Left forelimb (tissue), 1 donor: Measurements from ENCODE around the gene IFNA17.
"Not testable (repeated sequence)": the region's sequence is repeated elsewhere in the genome, so short reads cannot be mapped to it uniquely, and the experiment has no call there.

Source experiments
- DNase-seq: peaks from one replicate; pipeline ENCODE4 v3.0.0-alpha.2; 2018; ENCODE audit warnings: low spot score

The IFNA17 gene

DNA sequence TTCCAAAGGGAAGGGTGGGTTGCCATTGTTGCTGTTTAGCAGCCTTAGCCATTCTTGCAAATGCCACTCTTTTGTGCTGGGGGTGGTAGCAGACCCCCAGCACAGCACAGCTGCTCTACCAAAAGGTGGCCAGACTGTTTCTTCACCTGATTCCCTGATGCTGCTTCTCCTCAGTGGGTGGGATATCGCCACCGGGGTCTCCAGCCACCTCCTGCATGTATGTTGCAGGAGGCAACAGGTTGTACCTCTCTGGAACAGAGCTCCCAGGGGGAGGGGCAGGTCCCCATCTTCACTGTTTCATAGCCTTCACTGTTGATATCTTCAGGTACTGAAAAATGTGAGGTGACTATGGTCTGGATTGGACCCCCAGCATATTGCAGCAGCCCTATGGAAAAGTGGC lies 17.2 kb downstream of the IFNA17 start:
- DNase-seq = not testable (repeated sequence)

DNA sequence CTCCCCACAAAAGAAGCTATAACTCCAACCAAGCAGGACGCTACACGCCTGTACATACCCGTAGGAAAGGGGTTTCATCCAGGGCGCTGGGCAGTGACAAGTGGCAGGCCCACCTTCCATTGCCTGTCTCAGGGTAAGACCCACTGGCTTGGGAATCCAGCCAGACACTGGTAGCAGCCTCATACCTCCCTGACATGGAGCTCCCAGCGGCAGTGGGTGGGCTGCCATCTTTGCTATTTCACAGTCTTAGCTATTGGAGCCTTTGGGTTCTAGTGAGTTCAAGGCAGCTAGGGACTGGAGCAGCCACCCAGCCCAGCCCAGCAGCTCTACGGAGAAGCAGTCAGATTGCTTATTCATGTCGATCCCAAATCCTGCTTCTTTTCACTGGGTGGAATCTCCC lies 17.7 kb downstream of the IFNA17 start:
- DNase-seq = no peak

DNA sequence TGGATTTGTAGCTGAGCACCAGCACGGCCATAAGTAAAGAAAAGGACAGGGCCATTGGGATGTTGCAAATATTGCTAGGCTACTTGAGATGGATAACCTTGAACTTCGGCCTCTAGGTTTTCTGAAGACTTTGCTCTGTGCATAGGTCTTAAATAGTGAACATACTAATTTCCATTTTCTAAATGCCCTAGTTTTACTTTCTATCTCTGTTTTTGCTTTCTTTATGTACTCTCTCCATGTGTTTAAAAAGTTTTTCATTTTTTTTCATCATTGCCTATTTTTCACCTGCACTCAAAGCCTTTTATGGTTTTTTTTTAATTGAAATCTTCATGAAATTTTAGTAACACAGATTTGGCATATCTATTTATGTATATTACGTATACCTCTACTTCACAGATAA lies 21.0 kb downstream of the IFNA17 start, which contains the start of gene IFNA10:
Gene IFNA10, minus strand, starts transcription at position 101 of the 400 bp plus-strand sequence. Its CDS starts 46 bp downstream, at position 55.
- not testable (repeated sequence) for DNase-seq

DNA sequence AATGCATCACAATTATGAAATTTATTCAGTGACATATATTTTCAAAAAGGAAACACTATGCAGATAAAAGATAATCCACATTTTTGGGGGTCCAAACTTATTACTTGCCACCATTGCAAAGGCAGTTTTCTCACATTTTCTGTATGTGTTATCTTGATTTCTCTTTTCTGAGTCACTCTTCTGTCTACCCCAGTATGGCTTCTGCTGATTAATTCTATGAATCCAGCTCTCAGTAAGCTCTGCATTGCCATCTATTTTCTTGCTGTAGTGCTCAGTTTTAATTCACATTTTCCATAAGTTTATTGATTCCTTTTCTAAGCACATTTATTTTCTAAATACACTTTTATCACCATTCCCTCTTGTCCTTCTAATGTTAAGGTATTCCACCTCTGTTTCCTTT lies 22.8 kb downstream of the IFNA17 start:
- no peak for DNase-seq

DNA sequence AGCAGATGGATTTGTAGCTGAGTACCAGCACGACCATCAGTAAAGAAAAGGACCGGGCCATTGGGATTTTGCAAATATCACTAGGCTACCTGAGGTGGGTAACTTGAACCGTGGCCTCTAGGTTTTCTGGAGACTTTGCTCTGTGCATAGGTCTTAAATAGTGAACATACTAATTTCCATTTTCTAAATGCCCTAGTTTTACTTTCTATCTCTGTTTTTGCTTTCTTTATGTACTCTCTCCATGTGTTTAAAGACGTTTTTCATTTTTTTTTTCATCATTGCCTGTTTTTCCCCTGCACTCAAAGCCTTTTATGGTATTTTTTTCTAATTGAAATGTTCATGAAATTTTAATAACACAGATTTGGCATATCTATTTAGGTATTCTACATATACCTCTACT lies 25.9 kb downstream of the IFNA17 start, which contains the start of gene IFNA7:
Gene IFNA7, minus strand, starts transcription at position 101 of the 400 bp plus-strand sequence. Its CDS starts 40 bp downstream, at position 61.
- DNase-seq = not testable (repeated sequence)

DNA sequence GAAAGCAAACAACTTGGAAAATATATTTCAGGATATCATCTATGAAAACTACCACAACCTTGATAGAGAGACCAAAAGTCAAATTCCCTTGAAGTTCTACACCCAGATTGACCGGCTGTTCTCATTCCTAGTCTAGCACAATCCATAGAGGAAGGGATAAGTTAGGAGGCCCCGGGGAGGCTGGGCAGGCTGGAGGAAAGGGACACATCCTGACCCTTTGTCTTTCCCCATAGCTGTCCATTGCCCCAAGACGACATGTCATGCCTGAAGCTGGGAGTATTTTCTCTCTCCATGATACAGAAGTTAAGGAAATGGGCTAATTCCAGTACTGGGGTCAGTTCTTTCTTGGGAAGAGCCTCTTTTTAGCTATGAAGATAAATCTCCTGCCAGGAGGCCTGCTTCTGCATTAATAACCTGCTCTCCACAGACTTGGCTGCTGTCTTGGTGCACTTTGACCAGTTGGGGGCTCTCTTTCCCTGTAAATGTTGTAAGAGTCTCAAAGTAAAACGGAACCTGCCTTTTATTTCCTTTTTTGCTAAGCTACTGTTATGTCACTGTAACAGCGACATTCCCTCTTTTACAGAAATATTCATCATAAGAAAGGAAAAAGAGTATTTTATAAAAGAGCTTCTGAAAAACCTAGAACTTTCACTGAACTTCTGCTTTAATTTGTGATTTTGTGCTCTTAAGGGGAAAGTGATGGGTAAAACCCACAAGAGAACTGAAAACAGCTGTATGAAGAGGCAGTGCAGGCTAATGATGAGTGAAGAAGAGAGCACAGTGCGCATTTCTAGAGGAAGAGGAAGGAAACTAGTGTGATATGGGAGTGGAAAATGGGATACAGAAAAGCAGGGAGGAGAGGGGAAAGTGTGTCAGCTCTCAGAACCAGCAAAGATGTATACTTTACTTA lies 32.9 kb downstream of the IFNA17 start:
- not testable (repeated sequence) for DNase-seq

DNA sequence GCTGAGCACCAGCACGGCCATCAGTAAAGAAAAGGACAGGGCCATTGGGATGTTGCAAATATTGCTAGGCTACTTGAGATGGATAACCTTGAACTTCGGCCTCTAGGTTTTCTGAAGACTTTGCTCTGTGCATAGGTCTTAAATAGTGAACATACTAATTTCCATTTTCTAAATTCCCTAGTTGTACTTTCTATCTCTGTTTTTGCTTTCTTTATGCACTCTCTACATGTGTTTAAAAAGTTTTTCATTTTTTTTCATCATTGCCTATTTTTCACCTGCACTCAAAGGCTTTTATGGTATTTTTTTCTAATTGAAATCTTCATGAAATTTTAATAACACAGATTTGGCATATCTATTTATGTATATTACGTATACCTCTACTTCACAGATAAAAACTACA lies 40.5 kb downstream of the IFNA17 start, which contains the start of gene IFNA4:
Gene IFNA4, minus strand, starts transcription at position 101 of the 400 bp plus-strand sequence. Its CDS starts 56 bp downstream, at position 45.
- not testable (repeated sequence) for DNase-seq

DNA sequence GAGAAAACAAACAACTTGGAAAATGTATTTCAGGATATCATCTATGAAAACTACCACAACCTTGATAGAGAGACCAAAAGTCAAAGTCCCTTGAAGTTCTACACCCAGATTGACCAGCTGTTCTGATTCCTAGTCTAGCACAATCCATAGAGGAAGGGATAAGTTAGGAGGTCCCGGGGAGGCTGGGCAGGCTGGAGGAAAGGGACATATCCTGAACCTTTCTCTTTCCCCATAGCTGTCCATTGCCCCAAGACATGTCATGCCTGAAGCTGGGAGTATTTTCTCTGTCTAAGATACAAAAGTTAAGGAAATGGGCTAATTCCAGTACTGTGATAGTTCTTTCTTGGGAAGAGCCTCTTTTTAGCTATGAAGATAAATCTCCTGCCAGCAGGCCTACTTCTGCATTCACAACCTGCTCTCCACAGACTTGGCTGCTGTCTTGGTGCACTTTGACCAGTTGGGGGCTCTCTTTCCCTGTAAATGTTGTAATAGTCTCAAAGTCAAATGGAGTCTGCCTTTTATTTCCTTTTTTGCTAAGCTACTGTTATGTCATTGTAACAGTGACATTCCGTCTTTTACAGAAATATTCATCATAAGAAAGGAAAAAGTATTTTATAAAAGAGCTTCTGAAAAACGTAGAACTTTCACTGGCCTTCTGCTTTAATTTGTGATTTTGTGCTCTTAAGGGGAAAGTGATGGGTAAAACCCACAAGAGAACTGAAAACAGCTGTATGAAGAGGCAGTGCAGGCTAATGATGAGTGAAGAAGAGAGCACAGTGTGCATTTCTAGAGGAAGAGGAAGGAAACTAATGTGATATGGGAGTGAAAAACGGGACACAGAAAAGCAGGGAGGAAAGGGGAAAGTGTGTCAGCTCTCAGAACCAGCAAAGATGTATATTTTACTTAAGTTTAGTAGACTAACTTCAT lies 44.9 kb downstream of the IFNA17 start:
- not testable (repeated sequence) for DNase-seq
